CD14-positive monocyte (primary cell): ENCODE results near the gene PHYHIPL. TPM values are rescaled to one million over a fixed set of nuclear protein-coding genes. Genes with fewer than 3 reads are reported as not detected.

Experiments
- DNase-seq, 3 donors: peaks; one replicate each; pipeline ENCODE4 v3.0.0-alpha.2; 2011 to 2022
- H2AFZ ChIP-seq: 2 replicates; pipeline ENCODE4 v1.6.0; 2012; ENCODE audit warnings: mild to moderate bottlenecking, low read depth, low read length, inconsistent platforms; ENCODE audit not compliant: insufficient read depth, poor library complexity, severe bottlenecking
- H3K27ac ChIP-seq, 2 donors: 1 replicate in 1 of 2; 2 replicates in 1 of 2; pipeline ENCODE4 v1.5.1; 2012 to 2013; ENCODE audit warnings: low read length in 2 of 2, control low read depth in 1 of 2, inconsistent platforms in 1 of 2, low read depth in 1 of 2, mild to moderate bottlenecking in 1 of 2
- H3K27me3 ChIP-seq, 2 donors: one replicate each; pipeline versions ENCODE4 v1.6.0 to v1.6.1; 2011 to 2013; ENCODE audit warnings: low read length in 2 of 2; ENCODE audit not compliant: control insufficient read depth in 2 of 2, insufficient read depth in 2 of 2
- H3K36me3 ChIP-seq, 2 donors: replicated peaks in 1 of 2; 1 replicate in 1 of 2; 2 replicates in 1 of 2; pipeline versions ENCODE4 v1.5.1 to v1.6.1; 2012 to 2013; ENCODE audit warnings: low read length in 2 of 2, control low read depth in 1 of 2, inconsistent platforms in 1 of 2, mild to moderate bottlenecking in 1 of 2; ENCODE audit not compliant: insufficient read depth in 2 of 2, control insufficient read depth in 1 of 2
- H3K4me1 ChIP-seq, 2 donors: 1 replicate in 1 of 2; 2 replicates in 1 of 2; pipeline versions ENCODE4 v1.5.1 to v1.6.1; 2012 to 2013; ENCODE audit warnings: low read length in 2 of 2, control low read depth in 1 of 2, inconsistent platforms in 1 of 2, mild to moderate bottlenecking in 1 of 2, moderate library complexity in 1 of 2; ENCODE audit not compliant: insufficient read depth in 2 of 2, control insufficient read depth in 1 of 2
- H3K4me2 ChIP-seq: replicated peaks from 2 replicates; pipeline ENCODE3; 2012; ENCODE audit warnings: low read length, moderate library complexity, mild to moderate bottlenecking; ENCODE audit not compliant: poor library complexity, severe bottlenecking; ENCODE audit errors: extremely low read depth
- H3K4me3 ChIP-seq, 3 experiments: fragments of 200-600 bp in 1 of 3; sonication (generic) in 1 of 3; replicated peaks in 1 of 3; 1 replicate in 2 of 3; 2 replicates in 1 of 3; pipeline ENCODE4 v1.5.1; 2011 to 2013; ENCODE audit warnings: low read length in 3 of 3, mild to moderate bottlenecking in 3 of 3, control low read depth in 2 of 3, low read depth in 2 of 3, inconsistent platforms in 1 of 3, moderate library complexity in 1 of 3
- H3K79me2 ChIP-seq: 2 replicates; pipeline ENCODE4 v1.6.0; 2012; ENCODE audit warnings: mild to moderate bottlenecking, control low read depth, inconsistent platforms, low read length, moderate library complexity; ENCODE audit not compliant: insufficient read depth
- H3K9ac ChIP-seq: 2 replicates; pipeline ENCODE4 v1.6.0; 2017; ENCODE audit warnings: low read length, mild to moderate bottlenecking; ENCODE audit not compliant: insufficient read depth, poor library complexity, severe bottlenecking
- H3K9me3 ChIP-seq, 2 donors: replicated peaks in 1 of 2; 1 replicate in 1 of 2; 2 replicates in 1 of 2; pipeline versions ENCODE4 v1.5.1 to v1.6.1; 2012 to 2013; ENCODE audit warnings: low read length in 2 of 2, control low read depth in 1 of 2; ENCODE audit not compliant: control insufficient read depth in 1 of 2, insufficient read depth in 1 of 2
- H4K20me1 ChIP-seq: 2 replicates; pipeline ENCODE4 v1.6.0; 2012; ENCODE audit warnings: mild to moderate bottlenecking, low read length, control low read depth, moderate library complexity; ENCODE audit not compliant: insufficient read depth
- H3K27ac Mint-ChIP-seq, 7 donors: one replicate each; pipeline ENCODE4 v1.8.0; 2020; ENCODE audit warnings: mild to moderate bottlenecking in 7 of 7, mixed read lengths in 7 of 7, moderate library complexity in 6 of 7, inconsistent platforms in 2 of 7
- H3K27me3 Mint-ChIP-seq, 3 donors: one replicate each; pipeline ENCODE4 v1.8.0; 2021 to 2022; ENCODE audit warnings: low read depth in 3 of 3, mild to moderate bottlenecking in 3 of 3, mixed read lengths in 3 of 3, moderate library complexity in 3 of 3, inconsistent platforms in 1 of 3
- H3K36me3 Mint-ChIP-seq, 2 donors: one replicate each; pipeline ENCODE4 v1.8.0; 2020; ENCODE audit warnings: mixed read lengths in 2 of 2, inconsistent platforms in 1 of 2, mild to moderate bottlenecking in 1 of 2
- H3K4me1 Mint-ChIP-seq: one replicate; pipeline ENCODE4 v1.8.0; 2020; ENCODE audit warnings: mild to moderate bottlenecking, mixed read lengths
- H3K4me3 Mint-ChIP-seq, 2 donors: one replicate each; pipeline ENCODE4 v1.8.0; 2020; ENCODE audit warnings: mild to moderate bottlenecking in 2 of 2, mixed read lengths in 2 of 2, moderate library complexity in 1 of 2
- H3K9me3 Mint-ChIP-seq, 7 donors: one replicate each; pipeline ENCODE4 v1.8.0; 2020 to 2022; ENCODE audit warnings: mixed read lengths in 7 of 7, mild to moderate bottlenecking in 6 of 7, moderate library complexity in 6 of 7, inconsistent platforms in 2 of 7
- CTCF ChIP-seq: fragments of 200-600 bp; IDR thresholded peaks from one replicate; pipeline ENCODE4 v1.8.0; 2022; ENCODE audit warnings: antibody characterized with exemption, mild to moderate bottlenecking
- WGBS: methylation state at CpG from one replicate; pipeline ENCODE4 v1.1.5; 2013; ENCODE audit warnings: missing lambda C conversion rate; ENCODE audit not compliant: insufficient coverage; 5-methylcytosine and 5-hydroxymethylcytosine counted together
- intact Hi-C, 2 donors: fragments of 100-400 bp; cut with micrococcal nuclease; formaldehyde crosslinking; loops; one replicate each; pipeline versions ENCODE4 v1.15.0 to v1.15.1; 2023
- polyA plus RNA-seq, 3 donors: library from polyadenylated mRNA; depleted of rRNA in 1 of 3; unstranded in 2 of 3; stranded (reverse) in 1 of 3; fragments of 300-500 nt in 2 of 3; fragments of >200 nt in 1 of 3; fragmentation: Illumina TruSeq in 2 of 3; gene quantifications; 1 replicate in 2 of 3; 2 replicates in 1 of 3; pipeline ENCODE4 v1.2.3, GENCODE V29; 2012 to 2021

PHYHIPL gene
- polyA plus RNA-seq, 3 donors = not detected

GRCh38 chr10:59234816-59235429, 58.5 kb downstream of the PHYHIPL start:
- H3K9me3 ChIP-seq = no peaks in the 10 kb centered on the region
- no peak overlapping the region for H3K4me3 ChIP-seq
- no peak overlapping the region for H3K9ac ChIP-seq
- no peak overlapping the region for H3K4me2 ChIP-seq
- H3K27me3 ChIP-seq = no peaks in the 10 kb centered on the region
- H3K36me3 Mint-ChIP-seq = no peaks in the 10 kb centered on the region
- H3K27me3 Mint-ChIP-seq = peaks cover 0 to 3% (median 0%) of the 10 kb centered on the region in 3 donors
- no peak overlapping the region for H3K4me3 Mint-ChIP-seq
- H3K4me1 Mint-ChIP-seq = no peaks in the 10 kb centered on the region
- H3K79me2 ChIP-seq = no peaks in the 10 kb centered on the region
- H4K20me1 ChIP-seq = no peaks in the 10 kb centered on the region
- no peaks in the 10 kb centered on the region for H3K4me1 ChIP-seq
- no peak overlapping the region for H3K27ac Mint-ChIP-seq
- intact Hi-C loops = no loop called here
- no peaks in the 10 kb centered on the region for H3K36me3 ChIP-seq
- H2AFZ ChIP-seq = no peak overlapping the region
- H3K9me3 Mint-ChIP-seq = no peaks in the 10 kb centered on the region
- no peak overlapping the region for H3K27ac ChIP-seq
- no peak for DNase-seq
- TF ChIP-seq CTCF = peak; percentile 38

GRCh38 chr10:59236064-59236697, 59.7 kb downstream of the PHYHIPL start:
- Histone ChIP-seq H4K20me1 (no peaks in the 10 kb centered on the region), H2AFZ (no peak overlapping the region), H3K9ac (no peak overlapping the region), H3K4me3 (no peak overlapping the region), H3K27me3 (no peaks in the 10 kb centered on the region), H3K27ac (no peak overlapping the region), H3K36me3 (no peaks in the 10 kb centered on the region), H3K4me2 (no peak overlapping the region), H3K4me1 (no peaks in the 10 kb centered on the region), H3K9me3 (no peaks in the 10 kb centered on the region), H3K79me2 (no peaks in the 10 kb centered on the region)
- H3K27ac Mint-ChIP-seq = no peak overlapping the region
- no peaks in the 10 kb centered on the region for H3K4me1 Mint-ChIP-seq
- no peaks in the 10 kb centered on the region for H3K9me3 Mint-ChIP-seq
- peaks cover 0 to 2% (median 0%) of the 10 kb centered on the region in 3 donors for H3K27me3 Mint-ChIP-seq
- intact Hi-C loops = no loop called here
- 62% methylated on average over 2 of the region's 4 CpGs for WGBS
- TF ChIP-seq CTCF = no peak
- H3K4me3 Mint-ChIP-seq = no peak overlapping the region
- DNase-seq = no peak
- H3K36me3 Mint-ChIP-seq = no peaks in the 10 kb centered on the region
